SIG-M5 treated with dmso at 0.1 percent for 504 hours (cell line): ENCODE results near the gene NPSR1.
"Not testable (repeated sequence)": the region's sequence is repeated elsewhere in the genome, so short reads cannot be mapped to it uniquely, and the experiment has no call there.

Experiments
- DNase-seq: peaks from one replicate; lab custom pipeline; 2025; ENCODE audit not compliant: unreplicated experiment; lab: John Stamatoyannopoulos, UW

NPSR1 gene

DNA sequence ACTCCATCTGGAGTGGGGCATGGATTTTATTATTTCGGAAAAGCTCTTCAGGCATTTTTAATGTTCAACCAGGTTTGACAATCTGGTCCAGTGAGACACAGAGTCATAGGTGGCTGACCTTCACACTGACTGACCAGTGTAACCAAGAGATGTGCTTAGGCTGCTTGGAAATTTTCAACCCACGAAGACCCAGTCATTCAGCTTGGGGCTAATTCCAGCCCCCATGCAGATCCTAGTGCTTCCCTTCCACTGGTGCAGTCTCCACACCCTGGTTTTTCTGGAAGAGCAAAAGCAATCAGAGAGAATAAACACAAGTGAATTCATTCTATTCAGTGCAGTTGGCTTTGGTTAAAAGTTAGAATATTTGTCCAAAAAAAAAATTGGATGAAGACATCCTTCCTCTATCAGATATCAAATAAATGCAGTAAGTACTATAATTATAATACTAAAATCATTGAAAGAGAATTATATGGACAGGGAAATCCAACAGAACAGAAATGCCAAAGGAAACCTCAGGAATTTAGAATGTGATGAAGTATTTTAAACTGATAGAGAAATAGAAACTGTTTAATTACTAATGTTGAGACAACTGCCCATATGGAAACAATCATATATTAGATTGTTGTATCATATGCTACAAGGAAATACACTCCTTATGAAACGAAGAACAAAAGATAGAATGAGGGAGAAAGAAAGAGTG is 178.0 kb downstream of the NPSR1 start:
- no peak for DNase-seq

DNA sequence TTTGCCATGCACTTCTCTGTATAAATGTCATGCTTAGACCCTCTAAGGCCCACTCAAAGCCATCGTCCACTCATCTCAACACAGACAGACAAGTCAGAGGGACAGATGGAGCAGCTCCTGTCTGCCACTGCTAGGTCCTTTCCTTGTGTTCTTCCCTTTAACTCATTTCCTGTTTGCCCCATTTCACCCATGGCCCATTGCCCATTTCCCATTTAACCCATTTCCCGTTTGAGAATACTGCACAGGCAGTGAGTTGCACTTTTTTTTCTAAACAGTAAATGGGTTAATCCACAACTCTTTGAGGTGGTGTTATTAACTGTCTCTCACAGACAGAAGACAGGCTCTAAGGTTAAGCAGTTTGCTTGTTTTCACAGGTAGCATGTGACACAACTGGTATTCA is 179.3 kb downstream of the NPSR1 start:
- DNase-seq: no peak

DNA sequence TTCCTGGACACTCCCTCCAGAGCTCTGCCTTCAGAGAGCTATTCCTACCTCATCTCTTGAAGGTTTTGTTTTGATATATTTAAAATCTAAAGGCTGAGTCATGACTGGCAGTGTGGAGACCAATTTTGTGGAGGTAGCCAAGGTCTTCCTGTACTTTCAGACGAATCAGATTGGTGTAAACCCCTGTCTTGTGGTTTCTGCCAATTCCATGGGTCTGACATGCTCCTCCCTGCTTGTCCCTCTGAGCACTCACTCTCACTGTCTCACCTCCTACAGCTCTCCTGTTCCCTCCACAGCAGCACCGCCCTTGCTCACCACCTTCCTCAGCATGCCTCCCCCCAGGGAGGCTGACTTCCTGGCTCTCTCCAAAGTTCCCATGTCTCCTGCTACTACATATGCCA is 179.8 kb downstream of the NPSR1 start:
- DNase-seq: no peak

DNA sequence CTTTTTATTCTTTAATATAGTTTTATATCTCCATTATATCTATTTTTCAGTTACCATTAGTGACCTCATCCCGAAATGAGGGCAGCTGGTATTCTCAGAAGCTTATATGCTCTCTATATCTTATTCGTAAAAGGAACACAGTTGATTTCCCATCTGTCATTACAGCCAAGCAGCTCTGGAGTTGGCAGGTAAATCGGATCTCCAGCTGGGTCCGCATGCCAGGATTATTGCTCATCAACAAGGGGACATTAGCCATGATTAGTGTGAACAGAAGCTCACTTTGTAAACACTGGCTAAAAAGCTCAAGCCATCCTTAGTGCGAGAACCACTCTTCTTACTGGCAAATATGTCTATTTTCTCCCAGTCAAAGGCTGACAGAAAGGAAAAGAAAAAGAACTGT is 180.3 kb downstream of the NPSR1 start:
- DNase-seq: no peak

DNA sequence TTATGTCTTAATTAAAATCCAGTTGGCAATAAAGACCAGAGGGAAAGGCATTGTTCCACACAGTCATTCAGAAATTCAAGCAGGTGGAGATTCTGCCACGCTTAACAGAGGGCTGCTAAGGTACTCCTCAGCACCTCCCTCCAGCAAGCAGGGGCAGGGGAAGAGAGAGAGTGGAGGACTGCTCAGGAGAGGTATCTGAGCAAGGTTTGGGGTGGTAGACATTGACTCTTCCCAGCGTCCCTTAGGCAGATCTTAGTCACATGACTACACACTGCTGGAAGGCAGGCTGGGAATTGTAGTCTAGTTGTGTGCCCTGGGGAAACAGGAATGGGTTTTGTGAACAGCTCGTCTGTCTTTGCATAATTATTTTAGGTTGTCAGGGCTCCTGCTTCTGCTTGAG is 181.6 kb downstream of the NPSR1 start:
- DNase-seq: no peak

DNA sequence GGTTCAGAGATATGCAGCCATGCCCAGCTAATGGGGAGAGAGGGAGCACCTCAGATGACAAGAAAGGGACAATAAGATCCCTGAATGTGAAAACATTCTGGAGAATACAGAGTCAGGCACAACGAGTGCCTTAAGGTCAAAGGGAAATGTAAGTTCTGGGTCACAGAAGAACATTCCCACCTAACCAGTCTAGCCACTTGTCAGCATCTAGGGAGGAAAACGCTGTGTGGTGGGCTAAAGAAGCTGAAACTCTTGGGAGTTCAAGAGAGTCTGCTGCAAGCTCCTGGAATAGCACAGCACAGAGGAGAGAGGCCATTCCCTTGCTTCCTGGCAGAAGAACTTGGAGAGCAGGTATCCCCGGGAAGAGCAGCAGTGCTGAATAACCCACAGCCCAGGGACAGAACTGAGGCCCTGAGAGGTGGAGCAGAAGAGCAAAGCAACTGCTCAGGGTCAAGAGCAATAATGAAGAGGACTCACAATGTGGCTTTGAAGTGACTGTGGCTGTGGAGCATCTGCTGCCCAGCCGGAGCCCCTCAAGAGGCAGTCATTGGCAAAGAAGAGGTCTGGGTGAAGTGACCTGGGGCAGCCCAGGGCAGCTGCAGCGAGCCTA is 182.3 kb downstream of the NPSR1 start:
- no peak for DNase-seq

DNA sequence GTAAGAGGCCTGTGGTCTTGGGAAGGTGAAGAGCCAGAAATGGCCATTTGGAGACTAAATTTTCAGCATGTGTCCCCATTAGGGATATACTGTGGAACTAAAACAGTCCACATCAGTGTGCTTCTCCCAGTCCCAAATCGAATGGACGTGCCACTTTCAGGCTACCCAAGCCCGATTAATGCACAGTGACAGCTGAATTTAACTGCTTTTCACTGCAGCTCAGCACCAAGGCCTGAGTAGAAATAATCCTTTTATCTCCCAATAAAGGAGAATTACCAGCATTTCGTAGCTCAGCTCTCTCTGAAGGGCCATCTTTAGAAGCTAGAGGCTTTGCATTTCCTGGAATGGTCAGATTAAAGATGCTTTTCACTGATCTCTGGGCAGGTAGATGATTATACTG is 183.3 kb downstream of the NPSR1 start:
- no peak for DNase-seq

DNA sequence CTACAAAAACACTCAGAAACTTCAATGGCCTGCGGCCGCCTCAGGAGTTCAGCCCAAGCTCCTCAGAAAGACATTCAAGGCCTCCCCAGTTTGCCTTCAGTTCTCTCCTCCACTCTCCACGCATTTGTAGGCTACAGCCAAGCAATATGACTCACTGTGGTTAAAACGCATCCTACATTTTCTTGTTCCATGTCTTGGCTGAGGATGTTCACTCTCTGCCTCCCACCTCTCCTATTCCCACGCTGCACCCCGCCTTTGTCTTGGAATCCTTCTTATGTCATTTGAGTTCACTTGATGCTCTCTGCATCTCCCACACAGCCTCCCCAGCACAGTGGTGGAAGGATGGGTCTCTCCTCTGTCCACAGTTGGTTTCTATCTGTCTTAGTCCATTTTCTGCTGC is 184.8 kb downstream of the NPSR1 start:
- no peak for DNase-seq

DNA sequence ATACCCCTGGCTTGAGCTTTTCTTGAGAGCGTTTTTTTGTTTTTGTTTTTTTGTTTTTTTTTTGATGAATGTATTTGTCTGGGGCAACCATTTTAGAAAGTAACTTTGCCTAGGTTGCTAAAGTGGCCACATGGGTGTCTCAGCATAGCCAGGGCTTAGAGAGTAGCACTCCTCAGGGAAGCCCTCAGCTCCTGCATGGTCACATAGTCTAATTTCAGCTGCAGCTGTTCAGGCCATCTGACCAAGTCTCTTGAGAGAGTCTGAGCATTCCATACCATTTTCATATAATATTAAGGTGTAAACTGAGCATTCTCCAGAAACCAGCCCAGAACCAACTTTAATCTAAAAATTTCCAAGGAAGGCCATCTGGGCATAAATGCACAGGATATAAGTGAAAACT is 186.4 kb downstream of the NPSR1 start:
- DNase-seq: no peak

DNA sequence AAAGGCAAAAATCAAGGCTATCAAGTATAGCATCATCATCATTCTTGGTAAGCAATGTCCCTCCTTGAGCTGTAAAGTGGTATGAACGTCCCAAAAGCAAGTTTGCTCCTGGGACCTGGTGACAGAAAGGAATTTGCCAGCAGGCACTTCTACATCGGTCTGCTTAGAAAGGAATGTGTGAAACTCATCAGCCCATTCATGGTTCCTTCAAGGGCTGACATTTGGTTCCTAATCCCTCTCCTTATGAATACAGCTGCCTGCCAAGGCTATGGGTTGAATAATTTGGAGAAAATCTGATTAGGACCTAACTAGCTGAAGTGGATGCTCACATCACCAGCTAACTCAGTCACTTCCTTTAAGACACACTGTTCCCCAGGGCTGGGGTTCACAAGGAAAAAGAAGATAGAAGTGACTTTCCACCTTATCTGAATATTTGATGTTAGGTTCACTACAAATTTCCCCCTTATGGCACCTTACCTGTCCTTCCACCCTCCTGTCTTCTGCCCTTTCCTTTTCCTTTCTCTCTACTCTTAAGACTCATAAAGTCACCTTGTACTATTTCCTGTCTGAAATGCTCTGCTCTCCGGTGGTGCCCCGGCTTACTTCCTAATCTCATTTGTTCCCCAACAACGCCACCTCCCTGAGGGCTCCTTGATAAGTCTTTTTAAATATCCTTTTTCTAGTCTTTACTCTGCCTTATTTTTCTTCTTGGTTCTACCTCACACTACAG is 187.1 kb downstream of the NPSR1 start:
- no peak for DNase-seq

DNA sequence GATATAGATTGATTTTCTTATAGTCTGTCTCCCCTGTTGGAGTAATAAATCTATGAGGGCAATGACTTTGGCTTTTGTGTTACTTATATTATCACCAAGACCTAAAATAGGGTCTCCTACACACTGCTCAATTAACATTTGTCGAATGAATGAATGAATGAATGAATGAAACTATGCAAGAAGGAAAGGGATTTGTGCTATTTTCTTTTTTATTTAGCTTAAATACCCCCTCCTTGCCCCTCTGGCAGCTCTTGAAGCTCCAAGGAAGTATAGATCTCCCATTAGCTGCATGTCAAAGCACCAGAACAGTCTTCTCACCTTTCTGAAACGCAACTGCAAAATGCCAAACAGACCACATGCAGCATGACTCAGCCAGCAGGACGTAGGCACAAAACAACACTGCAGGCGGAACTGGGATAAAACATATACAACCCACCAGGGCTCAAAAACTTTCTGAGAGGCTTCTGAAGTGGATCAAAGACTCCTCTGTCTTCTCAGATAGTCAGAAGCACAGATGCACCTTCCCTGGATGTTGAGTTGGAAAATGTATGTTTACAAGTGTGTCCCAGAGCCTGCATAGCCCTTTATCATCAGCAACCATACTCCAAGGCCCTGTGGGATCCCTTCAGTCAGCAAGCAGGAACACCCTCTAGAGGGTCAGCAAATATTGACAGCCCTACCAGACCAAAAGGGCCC is 187.8 kb downstream of the NPSR1 start:
- DNase-seq: no peak

DNA sequence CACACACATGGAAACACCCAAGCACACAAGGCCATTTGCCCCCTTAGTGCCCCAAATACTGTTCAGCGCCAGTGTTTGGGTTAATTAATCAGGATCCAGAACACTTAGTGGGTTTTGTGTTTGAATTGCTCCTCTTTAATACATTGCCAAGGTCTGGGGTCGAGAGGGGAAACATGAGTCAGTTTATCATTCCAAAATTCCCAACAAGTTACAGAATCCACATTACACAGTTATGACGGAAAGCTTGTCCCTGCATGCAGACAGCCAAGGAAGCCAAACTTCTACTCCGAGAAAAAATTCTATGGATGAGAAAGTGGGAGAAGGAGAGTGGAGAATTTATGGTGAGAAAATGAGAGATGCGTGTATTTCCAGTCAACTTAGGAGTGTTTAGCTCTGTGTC is 189.0 kb downstream of the NPSR1 start:
- DNase-seq: no peak

DNA sequence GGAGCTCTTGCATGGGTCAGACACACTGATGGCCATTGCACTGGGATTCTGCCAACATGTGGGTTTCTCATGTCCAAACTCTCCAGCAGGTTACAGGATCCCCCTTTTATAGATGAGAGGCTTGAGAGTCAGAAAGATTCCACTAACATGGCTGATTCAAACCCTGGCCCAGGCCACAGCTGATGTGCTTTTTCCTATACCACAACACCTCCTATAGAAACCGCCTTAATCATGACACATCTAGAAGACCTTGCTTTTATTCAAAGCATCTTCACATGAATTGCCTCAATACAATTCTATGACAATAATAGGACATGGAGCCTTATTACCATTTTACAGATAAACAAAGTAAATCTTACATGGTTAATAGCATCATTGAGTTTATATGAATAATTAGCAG is 190.7 kb downstream of the NPSR1 start:
- no peak for DNase-seq

DNA sequence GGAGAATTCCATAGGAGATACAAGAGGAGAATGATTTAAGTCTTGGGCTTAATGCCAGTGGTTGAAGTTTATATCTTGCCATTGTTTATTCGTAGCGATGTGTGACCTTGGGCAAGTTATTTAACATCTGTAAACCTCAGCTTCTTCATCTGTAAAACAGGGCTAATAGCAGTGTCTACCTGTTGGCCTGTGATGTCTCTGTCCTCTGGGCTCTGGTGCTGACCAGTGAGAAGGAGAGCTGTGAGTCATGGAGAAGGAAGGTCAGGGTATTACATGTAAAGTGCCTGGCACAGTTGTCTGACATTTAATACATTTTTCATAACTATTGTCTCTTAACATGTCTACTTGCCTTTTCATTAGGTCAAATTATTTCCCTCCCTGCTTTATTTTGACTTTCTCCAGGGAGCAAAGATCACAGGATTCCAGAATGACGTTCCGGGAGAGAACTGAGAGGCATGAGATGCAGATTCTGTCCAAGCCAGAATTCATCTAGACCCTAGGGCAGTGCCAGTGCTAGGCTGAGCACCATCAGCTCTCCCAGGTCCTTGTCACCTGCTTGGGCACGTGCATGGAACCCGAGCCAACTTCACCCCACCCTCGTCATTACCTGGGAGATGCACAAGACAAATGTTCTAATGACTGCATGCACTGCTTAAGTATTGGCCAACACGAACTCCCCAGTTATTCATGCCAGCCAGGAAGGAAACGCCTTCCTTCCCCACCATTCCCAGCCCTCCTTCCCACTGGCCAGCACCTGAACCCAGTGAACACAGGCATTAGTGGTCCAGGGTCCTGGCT is 191.3 kb downstream of the NPSR1 start:
- no peak for DNase-seq

DNA sequence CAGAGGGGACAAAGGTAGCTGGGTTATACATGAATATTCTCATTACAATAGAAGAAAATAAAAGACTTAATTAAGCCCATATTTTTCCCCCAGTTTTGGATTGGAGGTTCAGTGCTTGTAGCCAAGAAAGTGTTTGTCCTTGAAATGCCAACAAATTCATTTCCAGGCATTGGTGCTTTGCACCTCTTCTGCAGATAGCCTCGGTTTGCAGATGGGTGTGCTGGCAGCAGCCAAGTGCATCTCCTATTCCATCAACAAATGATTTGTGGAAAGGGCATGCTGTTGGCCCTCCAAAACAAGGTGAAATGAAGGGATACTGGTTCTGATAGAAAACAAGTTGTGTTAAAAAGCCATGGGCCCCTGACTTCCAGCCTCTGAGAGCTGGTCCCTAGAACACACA is 192.0 kb downstream of the NPSR1 start:
- no peak for DNase-seq

DNA sequence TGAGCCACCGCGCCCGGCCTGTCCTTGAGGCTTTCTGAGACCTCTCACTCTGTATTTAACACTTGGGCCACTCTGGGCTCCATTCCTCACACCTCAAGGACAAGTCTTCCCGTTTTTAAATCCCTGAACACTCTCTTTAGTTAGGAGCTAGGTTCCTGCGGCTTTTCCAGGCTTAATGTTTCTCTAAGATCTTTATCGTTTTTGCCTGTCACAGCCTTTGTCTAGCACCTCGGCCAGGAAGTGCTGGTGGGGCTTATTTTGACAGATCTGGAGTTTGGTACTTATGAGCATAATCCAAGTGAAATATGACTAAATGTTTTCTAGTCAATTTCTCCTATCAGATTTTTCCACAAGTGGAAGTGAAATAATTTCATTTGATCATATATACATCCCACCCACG is 192.7 kb downstream of the NPSR1 start:
- no peak for DNase-seq

DNA sequence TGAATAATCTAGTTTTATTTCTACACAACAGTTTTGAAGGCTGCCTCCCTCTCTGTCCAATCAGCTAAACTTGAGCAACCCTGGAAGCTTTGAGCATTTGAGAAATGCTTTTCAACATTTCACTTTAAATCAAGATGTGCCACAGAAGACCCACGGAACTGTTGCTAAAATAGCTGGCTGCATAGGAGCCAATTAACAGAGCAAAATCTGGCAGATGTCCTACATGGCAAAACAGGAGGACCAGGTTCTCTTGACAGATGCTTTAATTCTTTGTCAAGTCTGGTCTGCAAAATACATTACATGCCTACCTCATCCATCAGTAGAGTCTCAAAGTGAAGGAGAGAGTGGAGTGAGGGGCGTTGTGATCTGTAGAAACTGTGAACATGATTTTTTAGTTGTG is 193.4 kb downstream of the NPSR1 start:
- DNase-seq: no peak

DNA sequence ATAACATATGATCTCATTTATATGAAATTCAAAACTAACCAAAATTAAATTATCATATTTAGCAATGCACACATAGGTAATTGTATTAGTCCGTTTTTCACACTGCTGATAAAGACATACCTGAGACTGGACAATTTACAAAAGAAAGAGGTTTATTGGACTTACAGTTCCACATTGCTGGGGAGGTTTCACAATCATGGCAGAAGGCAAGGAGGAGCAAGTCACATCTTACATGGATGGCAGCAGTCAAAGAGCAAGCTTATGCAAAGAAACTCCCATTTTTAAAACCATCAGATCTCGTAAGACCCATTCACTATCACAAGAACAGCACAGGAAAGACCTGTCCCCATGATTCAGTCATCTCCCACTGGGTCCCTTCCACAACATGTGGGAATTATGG is 200.4 kb downstream of the NPSR1 start:
- not testable (repeated sequence) for DNase-seq

DNA sequence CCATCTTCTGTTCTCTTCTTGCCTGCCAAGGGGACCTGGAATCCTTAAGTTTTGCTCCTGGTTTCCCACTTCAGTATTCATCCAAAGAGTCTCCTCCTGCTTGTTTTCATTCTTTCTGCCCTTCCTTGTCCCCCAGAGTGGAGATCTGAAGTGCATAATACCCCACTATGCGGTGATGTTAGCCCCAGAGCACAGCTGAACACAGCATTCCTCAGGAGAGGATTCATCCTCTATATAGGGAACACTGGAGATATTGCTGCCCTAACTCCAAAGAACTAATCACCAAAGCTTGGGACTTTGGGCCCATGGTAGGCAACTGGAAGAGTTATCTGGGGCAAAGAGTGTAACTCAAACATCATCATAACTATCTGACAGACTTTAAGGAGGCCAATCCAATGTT is 201.3 kb downstream of the NPSR1 start:
- not testable (repeated sequence) for DNase-seq

DNA sequence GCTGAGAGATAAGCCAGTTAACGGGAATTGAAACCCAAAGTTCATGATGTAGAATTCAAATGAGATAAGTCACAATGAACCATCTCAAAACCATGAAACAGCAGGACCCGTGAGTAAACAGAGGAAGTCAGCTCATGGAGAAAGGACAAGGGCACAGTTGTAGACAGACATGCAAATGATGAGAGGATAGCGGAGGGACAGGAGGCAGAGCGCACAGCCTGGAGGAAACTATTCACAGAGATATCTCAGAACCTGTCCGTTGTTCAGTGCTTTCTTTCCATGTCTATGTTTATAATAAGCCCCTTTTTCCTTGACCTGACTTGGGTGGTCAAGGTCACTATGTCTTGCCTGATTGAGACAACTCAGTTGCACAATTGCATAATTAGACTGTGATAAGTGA is 208.2 kb downstream of the NPSR1 start:
- not testable (repeated sequence) for DNase-seq

DNA sequence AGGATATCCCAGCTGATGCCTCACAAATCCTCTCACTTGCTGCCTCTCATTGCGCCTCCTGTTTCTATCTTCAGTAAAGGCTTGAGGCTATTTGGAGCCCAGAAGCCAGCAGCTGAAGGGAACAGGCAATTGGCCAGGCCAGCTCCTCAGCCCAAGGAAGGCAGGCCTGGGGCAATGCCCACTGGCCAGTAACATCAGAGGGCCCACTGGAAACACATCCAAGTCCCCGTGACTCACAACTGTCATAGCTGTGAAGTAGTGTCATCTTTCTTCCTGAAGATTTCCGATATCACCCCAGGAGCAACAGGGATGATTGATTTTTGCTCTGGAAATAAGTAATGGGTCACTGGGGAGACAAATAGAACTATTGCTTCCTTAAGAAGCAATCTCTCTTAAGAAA is 209.3 kb downstream of the NPSR1 start:
- DNase-seq: not testable (repeated sequence)
